ENCODE measurements around the gene UBR2. TPM values are rescaled to one million over a fixed set of nuclear protein-coding genes. Genes with fewer than 3 reads are reported as not detected.

Gene UBR2
- total and polyA plus RNA-seq, 2 of the 13 experiments (the other 11 are each of a cell fraction or from before 2014, with no cell fraction given) = 17.6 to 29.3 TPM

DNA sequence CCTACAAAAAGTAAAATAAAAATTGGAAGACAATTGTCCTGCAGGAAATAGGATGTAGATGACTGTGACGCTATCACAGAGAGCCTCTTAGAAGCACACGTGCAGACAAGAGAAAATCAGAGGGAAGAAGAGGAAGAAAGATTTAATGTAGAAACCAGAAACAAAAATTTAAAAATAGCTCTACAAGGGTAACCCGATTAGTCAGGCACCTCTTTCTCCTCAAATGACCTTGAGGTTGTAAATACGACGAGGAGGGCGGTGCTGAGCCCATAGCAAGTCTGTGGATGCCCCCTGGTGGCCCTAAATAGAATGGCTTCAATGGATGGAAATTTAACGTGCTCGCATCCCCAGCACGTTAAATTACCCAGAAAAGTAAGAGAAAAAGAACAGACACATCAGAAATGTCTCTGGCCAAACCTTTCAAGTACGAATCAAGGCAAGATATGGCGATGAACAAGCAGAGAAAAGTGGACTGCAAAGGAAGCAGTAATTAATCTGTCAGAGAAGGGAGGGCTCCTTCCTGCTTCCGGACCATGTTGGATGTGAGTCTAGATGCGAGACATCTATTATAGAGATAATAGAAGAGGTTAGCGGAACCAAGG lies 162.8 kb downstream of the UBR2 start (continued):
- TF ChIP-seq HOXA3 (CRISPR knock-in tag; IDR thresholded peaks at IDR 0.05) = no peak; the same call in 1 of the 2 replicates
- TF ChIP-seq EEA1 (CRISPR knock-in tag; IDR thresholded peaks at IDR 0.05; ENCODE audit: borderline replicate concordance) = no peak
- TF ChIP-seq, protein P1, sequence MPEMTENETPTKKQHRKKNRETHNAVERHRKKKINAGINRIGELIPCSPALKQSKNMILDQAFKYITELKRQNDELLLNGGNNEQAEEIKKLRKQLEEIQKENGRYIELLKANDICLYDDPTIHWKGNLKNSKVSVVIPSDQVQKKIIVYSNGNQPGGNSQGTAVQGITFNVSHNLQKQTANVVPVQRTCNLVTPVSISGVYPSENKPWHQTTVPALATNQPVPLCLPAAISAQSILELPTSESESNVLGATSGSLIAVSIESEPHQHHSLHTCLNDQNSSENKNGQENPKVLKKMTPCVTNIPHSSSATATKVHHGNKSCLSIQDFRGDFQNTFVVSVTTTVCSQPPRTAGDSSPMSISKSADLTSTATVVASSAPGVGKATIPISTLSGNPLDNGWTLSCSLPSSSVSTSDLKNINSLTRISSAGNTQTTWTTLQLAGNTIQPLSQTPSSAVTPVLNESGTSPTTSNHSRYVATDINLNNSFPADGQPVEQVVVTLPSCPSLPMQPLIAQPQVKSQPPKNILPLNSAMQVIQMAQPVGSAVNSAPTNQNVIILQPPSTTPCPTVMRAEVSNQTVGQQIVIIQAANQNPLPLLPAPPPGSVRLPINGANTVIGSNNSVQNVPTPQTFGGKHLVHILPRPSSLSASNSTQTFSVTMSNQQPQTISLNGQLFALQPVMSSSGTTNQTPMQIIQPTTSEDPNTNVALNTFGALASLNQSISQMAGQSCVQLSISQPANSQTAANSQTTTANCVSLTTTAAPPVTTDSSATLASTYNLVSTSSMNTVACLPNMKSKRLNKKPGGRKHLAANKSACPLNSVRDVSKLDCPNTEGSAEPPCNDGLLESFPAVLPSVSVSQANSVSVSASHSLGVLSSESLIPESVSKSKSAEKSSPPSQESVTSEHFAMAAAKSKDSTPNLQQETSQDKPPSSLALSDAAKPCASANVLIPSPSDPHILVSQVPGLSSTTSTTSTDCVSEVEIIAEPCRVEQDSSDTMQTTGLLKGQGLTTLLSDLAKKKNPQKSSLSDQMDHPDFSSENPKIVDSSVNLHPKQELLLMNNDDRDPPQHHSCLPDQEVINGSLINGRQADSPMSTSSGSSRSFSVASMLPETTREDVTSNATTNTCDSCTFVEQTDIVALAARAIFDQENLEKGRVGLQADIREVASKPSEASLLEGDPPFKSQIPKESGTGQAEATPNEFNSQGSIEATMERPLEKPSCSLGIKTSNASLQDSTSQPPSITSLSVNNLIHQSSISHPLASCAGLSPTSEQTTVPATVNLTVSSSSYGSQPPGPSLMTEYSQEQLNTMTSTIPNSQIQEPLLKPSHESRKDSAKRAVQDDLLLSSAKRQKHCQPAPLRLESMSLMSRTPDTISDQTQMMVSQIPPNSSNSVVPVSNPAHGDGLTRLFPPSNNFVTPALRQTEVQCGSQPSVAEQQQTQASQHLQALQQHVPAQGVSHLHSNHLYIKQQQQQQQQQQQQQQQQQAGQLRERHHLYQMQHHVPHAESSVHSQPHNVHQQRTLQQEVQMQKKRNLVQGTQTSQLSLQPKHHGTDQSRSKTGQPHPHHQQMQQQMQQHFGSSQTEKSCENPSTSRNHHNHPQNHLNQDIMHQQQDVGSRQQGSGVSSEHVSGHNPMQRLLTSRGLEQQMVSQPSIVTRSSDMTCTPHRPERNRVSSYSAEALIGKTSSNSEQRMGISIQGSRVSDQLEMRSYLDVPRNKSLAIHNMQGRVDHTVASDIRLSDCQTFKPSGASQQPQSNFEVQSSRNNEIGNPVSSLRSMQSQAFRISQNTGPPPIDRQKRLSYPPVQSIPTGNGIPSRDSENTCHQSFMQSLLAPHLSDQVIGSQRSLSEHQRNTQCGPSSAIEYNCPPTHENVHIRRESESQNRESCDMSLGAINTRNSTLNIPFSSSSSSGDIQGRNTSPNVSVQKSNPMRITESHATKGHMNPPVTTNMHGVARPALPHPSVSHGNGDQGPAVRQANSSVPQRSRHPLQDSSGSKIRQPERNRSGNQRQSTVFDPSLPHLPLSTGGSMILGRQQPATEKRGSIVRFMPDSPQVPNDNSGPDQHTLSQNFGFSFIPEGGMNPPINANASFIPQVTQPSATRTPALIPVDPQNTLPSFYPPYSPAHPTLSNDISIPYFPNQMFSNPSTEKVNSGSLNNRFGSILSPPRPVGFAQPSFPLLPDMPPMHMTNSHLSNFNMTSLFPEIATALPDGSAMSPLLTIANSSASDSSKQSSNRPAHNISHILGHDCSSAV (CRISPR knock-in tag; IDR thresholded peaks at IDR 0.05; ENCODE audit: borderline replicate concordance) = no peak
- no peak for TF ChIP-seq SRSF4 (IDR thresholded peaks at IDR 0.05; ENCODE audit: low read depth, low read length, poor library complexity, severe bottlenecking)
- no peak for TF ChIP-seq CBX1 (IDR thresholded peaks at IDR 0.05; ENCODE audit: low read depth)
- no peak for TF ChIP-seq ZSCAN22 (CRISPR knock-in tag; IDR thresholded peaks at IDR 0.05)
- TF ChIP-seq THYN1 (CRISPR knock-in tag; IDR thresholded peaks at IDR 0.05; ENCODE audit: borderline replicate concordance, low read depth) = no peak
- TF ChIP-seq, protein P2, sequence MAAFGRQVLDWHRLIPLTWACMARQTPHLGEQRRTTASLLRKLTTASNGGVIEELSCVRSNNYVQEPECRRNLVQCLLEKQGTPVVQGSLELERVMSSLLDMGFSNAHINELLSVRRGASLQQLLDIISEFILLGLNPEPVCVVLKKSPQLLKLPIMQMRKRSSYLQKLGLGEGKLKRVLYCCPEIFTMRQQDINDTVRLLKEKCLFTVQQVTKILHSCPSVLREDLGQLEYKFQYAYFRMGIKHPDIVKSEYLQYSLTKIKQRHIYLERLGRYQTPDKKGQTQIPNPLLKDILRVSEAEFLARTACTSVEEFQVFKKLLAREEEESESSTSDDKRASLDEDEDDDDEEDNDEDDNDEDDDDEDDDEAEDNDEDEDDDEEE (CRISPR knock-in tag; IDR thresholded peaks at IDR 0.05) = no peak
- no peak for TF ChIP-seq ELF1 (CRISPR knock-in tag; IDR thresholded peaks at IDR 0.05)
- TF ChIP-seq ZNF850 (CRISPR knock-in tag; conservative IDR thresholded peaks at IDR 0.05) = no peak
- TF ChIP-seq CAMTA2 (CRISPR knock-in tag; IDR thresholded peaks at IDR 0.05; ENCODE audit: borderline replicate concordance) = no peak
- no peak for TF ChIP-seq ATF4 (CRISPR knock-in tag; IDR thresholded peaks at IDR 0.05)
- no peak for TF ChIP-seq HMG20A (CRISPR knock-in tag; IDR thresholded peaks at IDR 0.05; ENCODE audit: borderline replicate concordance)
- TF ChIP-seq RBM39 (IDR thresholded peaks at IDR 0.05; ENCODE audit: low read depth, low read length, poor library complexity, severe bottlenecking) = no peak
- TF ChIP-seq ZNF124 (CRISPR knock-in tag; IDR thresholded peaks at IDR 0.05) = no peak
- TF ChIP-seq ZNF878 (CRISPR knock-in tag; IDR thresholded peaks at IDR 0.05) = no peak
- TF ChIP-seq, protein P3, sequence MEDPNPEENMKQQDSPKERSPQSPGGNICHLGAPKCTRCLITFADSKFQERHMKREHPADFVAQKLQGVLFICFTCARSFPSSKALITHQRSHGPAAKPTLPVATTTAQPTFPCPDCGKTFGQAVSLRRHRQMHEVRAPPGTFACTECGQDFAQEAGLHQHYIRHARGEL (CRISPR knock-in tag; IDR thresholded peaks at IDR 0.05) = no peak
- TF ChIP-seq ZFP36L1 (CRISPR knock-in tag; IDR thresholded peaks at IDR 0.05) = no peak
- TF ChIP-seq PRPF4 (IDR thresholded peaks at IDR 0.05; ENCODE audit: low read depth, low read length, poor library complexity, severe bottlenecking) = no peak
- no peak for TF ChIP-seq SYNCRIP (IDR thresholded peaks at IDR 0.05; ENCODE audit: insufficient read depth, low read depth, low read length)
